GM19452 (cell line): ENCODE results near the gene SH2B3.
"Not testable (repeated sequence)": the region's sequence is repeated elsewhere in the genome, so short reads cannot be mapped to it uniquely, and the experiment has no call there.

Experiments
- ATAC-seq: cut with Tn5 transposase; IDR thresholded peaks from one replicate; pipeline ENCODE4 v1.9.1; 2021; ENCODE audit not compliant: unreplicated experiment

Gene SH2B3

DNA sequence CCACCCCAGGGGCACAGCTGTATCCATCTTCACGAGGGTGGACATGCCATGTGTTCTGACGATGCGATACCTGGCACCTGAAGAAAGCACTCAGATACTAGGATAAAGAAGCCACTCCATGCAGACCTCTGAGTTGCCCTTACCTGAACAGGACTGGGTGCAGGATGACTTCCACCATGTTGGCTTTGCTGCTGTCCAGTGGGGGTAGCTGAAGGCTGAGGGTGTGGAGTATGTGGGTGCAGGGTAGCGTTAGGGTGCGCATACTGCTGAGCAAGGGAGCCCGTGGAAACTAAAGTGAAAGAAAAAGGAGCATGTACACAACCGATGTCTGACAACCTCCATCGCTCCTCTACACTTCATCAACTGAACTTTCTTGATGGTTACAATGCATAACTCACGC is 51.3 kb downstream of the SH2B3 start:
- no peak for ATAC-seq

- ATAC-seq = no peak
These were observed 51.9 kb downstream of the SH2B3 start for GRCh38 chr12:111457577-111457976.

- no peak for ATAC-seq
These were observed 52.9 kb downstream of the SH2B3 start for GRCh38 chr12:111458546-111459172.

DNA sequence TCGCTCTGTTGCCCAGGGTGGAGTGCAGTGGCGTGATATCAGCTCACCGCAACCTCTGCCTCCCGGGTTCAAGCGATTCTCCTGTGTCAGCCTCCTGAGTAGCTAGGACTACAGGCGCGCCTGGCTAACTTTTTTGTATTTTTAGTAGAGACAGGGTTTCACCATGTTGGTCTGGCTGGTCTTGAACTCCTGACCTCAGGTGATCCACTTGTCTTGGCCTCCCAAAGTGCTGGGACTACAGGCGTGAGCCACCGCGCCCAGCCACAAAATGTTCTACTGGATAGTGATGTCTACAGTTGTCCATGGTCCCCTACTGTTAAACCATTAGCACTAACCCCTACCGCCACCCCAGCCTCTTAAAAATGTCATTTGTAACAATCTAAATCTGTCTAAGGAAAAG is 54.4 kb downstream of the SH2B3 start:
- not testable (repeated sequence) for ATAC-seq

DNA sequence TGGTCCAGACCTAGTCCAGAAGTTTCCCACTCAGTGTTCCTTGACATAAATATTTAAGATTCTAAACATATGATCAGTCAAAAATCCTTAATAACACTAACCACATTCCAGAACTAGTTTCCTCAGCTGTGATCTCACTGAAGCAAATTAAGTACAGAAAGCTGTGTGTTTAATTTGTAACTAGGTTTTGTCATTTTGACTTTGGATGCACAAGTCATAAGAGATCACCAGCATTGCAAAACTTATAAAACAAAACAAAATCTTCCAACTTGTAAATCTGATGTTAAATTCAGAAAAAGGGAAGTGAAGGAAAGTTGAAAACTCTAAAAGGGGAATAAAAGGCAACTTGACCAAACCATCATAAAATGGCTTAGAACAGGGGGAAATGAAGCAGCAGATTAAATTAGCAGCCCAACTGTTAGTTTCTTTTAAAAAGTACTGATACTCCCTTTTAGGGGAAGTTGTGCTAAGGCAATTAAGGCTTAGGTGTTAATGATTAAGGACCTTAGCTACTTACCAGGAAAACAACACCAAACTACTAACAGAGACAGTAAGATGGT is 56.6 kb downstream of the SH2B3 start:
- no peak for ATAC-seq

DNA sequence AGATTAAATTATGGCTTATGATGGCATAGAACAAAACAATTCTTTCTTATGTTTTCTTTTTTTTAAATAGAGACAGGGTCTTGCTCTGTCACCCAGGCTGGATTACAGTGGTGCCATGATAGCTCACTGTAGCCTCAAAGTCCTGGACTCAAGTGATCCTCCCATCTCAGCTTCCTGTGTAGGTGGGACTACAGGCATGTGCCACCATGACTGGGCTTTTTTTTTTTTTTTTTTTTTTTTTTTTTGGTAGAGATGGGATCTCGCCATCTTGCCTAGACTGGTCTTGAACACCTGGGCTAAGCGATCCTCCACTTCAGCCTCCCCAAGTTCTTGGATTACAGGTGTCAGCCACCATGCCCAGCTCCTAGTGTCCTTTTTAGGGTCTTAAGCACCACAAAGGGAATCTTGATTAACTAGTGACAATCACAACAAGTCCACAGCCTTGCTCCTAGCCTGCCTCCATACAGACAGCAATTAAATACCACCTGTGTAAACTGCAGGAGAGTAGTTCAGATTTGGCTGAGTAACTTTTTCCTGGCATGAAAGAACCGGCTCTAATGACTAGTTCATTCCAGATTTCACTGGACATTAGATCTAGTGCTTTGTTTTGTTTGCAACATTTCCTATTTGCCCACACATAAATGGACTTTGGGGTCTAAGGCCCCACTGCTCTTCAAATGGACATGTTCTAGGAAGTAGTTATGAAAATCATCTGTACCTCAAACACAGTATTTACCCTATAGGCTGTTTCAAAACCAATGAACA is 61.6 kb downstream of the SH2B3 start:
- ATAC-seq = no peak

DNA sequence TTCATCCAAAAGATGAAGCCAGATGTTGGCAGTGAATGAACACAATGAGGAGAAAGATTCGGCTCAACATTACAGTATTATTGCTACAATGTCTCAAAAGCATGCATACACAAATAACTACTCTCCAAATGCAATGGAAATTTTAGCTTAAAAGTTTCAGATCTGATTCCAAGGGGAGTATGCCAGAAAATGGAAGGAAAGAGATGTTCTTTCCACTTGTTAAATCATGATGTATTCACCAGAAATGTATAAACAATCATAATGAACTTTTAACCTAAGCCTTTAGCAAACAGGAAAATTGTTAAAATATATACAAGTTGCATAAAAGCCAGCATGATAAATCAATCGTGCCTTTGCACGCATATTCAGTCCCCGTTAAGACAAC is 62.1 kb downstream of the SH2B3 start:
- no peak for ATAC-seq

GRCh38 chr12:111469401-111469800 is 63.7 kb downstream of the SH2B3 start:
- no peak for ATAC-seq

DNA sequence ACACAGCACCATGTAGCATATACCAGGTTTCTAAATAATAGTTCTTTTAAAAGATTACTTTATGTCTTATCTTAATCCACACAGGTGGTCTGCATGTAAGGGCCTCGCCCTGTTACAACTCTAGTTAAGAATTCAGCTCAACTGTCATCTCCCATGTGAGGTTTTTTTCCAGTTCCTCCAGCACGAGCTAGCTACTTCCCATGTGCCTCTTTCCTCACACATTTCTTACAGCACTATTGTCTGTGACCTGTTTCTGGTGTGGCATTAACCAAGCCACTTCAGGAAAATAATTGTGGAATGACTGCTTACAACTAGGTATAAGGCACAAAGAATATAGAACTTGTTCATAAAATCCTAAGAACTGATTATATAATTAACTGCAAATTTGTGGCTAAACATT is 65.5 kb downstream of the SH2B3 start:
- ATAC-seq = no peak

GRCh38 chr12:111482462-111482861 is 76.7 kb downstream of the SH2B3 start:
- ATAC-seq = no peak

DNA sequence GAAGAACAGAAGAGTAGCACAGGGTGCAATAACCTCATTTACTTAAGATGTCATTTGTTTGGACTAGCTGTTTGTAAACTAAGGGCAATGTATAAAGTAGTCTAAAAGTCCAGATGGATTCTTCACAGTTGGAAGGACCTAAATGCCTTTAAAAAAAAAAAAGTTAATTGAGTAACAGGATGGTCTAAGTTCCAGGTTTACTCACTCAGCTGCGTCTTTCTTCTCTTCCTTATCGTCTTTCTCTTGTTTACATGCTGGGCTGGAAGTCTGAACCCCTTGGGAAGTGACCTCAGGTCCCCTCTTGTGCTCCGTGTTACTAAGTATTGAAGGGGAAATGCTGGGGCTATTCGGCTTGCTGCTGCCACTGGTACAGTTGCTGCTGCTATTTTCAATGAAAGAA is 82.5 kb downstream of the SH2B3 start:
- no peak for ATAC-seq

GRCh38 chr12:111488798-111489197 is 83.1 kb downstream of the SH2B3 start:
- no peak for ATAC-seq

- ATAC-seq = not testable (repeated sequence)
These were observed 87.3 kb downstream of the SH2B3 start for GRCh38 chr12:111492979-111493378.

DNA sequence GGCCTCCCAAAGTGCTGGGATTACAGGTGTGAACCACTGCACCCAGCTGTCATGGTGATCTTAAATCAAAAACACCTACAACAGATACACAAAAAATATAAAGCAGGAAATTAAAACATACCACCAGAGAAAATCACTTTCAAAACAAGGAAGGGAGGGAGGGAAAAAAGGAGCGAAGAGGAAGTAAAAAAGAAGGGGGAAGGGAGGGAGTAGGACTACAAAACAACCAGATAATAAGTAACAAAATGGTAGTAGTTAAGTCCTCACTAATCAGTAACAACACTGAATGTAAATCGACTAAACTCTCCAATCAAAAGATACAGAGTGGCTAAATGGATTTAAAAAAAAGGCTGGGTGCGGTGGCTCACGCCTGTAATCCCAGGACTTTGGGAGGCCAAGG is 89.0 kb downstream of the SH2B3 start:
- no peak for ATAC-seq
